HEK293 (cell line): ENCODE results near the gene CASKIN2.

Experiments used
- CTCF ChIA-PET: fragments of 350-600 bp; formaldehyde crosslinking; extraction: SDS; loops from one replicate; lab custom pipeline; 2021; ENCODE audit warnings: antibody characterized with exemption; lab: Yijun Ruan, JAX
- POLR2A ChIA-PET: fragments of 300-600 bp; formaldehyde crosslinking; extraction: SDS; loops from one replicate; lab custom pipeline; 2020; ENCODE audit warnings: antibody characterized with exemption, inconsistent platforms; lab: Yijun Ruan, JAX
- H3K27ac ChIP-seq: fragments of 200-500 bp; sonication (Bioruptor generic); 2 replicates; pipeline ENCODE4 v1.5.1; 2014; ENCODE audit warnings: low read depth, low read length, control low read depth, inconsistent platforms; ENCODE audit errors: extremely low read depth
- H3K36me3 ChIP-seq, 2 experiments: fragments of 200-500 bp in 1 of 2; sonication (Bioruptor generic) in 1 of 2; 1 replicate in 1 of 2; 2 replicates in 1 of 2; pipeline ENCODE4 v1.5.1; 2014 to 2017; ENCODE audit warnings: inconsistent platforms in 2 of 2, low read length in 2 of 2; ENCODE audit not compliant: control insufficient read depth in 2 of 2, insufficient read depth in 1 of 2
- H3K4me1 ChIP-seq: fragments of 200-500 bp; sonication (Bioruptor generic); 2 replicates; pipeline ENCODE4 v1.5.1; 2014; ENCODE audit warnings: mild to moderate bottlenecking, low read length, inconsistent platforms; ENCODE audit not compliant: control insufficient read depth, insufficient read depth
- H3K4me3 ChIP-seq: 2 replicates; pipeline ENCODE4 v1.5.1; 2011; ENCODE audit warnings: low read depth, mild to moderate bottlenecking, control low read depth, low read length, moderate library complexity
- H3K9me3 ChIP-seq: fragments of 200-500 bp; sonication (Bioruptor generic); 2 replicates; pipeline ENCODE4 v1.5.1; 2014; ENCODE audit warnings: low read depth, low read length, inconsistent platforms; ENCODE audit not compliant: control insufficient read depth, insufficient read depth
- KLF16 ChIP-seq: fragments of 450-650 bp; formaldehyde crosslinking; IDR thresholded peaks from 2 replicates; pipeline ENCODE4 v1.5.1; 2017; ENCODE audit warnings: missing biosample characterization, missing genetic modification characterization
- KLF7 ChIP-seq: fragments of 450-650 bp; formaldehyde crosslinking; IDR thresholded peaks from 2 replicates; pipeline ENCODE4 v1.5.1; 2016; ENCODE audit warnings: missing biosample characterization, missing genetic modification characterization, borderline replicate concordance
- SCRT1 ChIP-seq: fragments of 450-650 bp; formaldehyde crosslinking; IDR thresholded peaks from 2 replicates; pipeline ENCODE4 v1.5.1; 2016; ENCODE audit warnings: missing biosample characterization, missing genetic modification characterization, borderline replicate concordance
- SCRT2 ChIP-seq: fragments of 450-650 bp; formaldehyde crosslinking; IDR thresholded peaks from 2 replicates; pipeline ENCODE4 v1.5.1; 2016; ENCODE audit warnings: missing biosample characterization, missing genetic modification characterization
- YY2 ChIP-seq: fragments of 450-650 bp; formaldehyde crosslinking; IDR thresholded peaks from 2 replicates; pipeline ENCODE4 v1.5.1; 2016; ENCODE audit warnings: missing biosample characterization, missing genetic modification characterization
- ZBTB11 ChIP-seq: fragments of 450-650 bp; formaldehyde crosslinking; conservative IDR thresholded peaks from 2 replicates; pipeline ENCODE4 v1.5.1; 2016; ENCODE audit warnings: low read depth, missing biosample characterization, missing genetic modification characterization
- ZFHX2 ChIP-seq: fragments of 450-650 bp; formaldehyde crosslinking; conservative IDR thresholded peaks from 2 replicates; pipeline ENCODE4 v1.5.1; 2016; ENCODE audit warnings: missing biosample characterization, missing genetic modification characterization
- ZNF280D ChIP-seq: fragments of 450-650 bp; formaldehyde crosslinking; IDR thresholded peaks from 2 replicates; pipeline ENCODE4 v1.5.1; 2016; ENCODE audit warnings: missing biosample characterization, missing genetic modification characterization
- ZNF366 ChIP-seq: fragments of 450-650 bp; formaldehyde crosslinking; conservative IDR thresholded peaks from 2 replicates; pipeline ENCODE4 v1.5.1; 2016; ENCODE audit warnings: missing biosample characterization, missing genetic modification characterization
- ZNF600 ChIP-seq: fragments of 450-650 bp; formaldehyde crosslinking; IDR thresholded peaks from 2 replicates; pipeline ENCODE4 v1.5.1; 2016; ENCODE audit warnings: missing biosample characterization, missing genetic modification characterization
- ZNF610 ChIP-seq: fragments of 450-650 bp; formaldehyde crosslinking; IDR thresholded peaks from 2 replicates; pipeline ENCODE4 v1.5.1; 2016; ENCODE audit warnings: missing biosample characterization, missing genetic modification characterization, borderline replicate concordance
- ZNF621 ChIP-seq: fragments of 450-650 bp; formaldehyde crosslinking; IDR thresholded peaks from 2 replicates; pipeline ENCODE4 v1.5.1; 2017; ENCODE audit warnings: missing biosample characterization, missing genetic modification characterization
- TF ChIP-seq, protein P1 (sequence below): fragments of 450-650 bp; formaldehyde crosslinking; IDR thresholded peaks from 2 replicates; pipeline ENCODE4 v1.5.1; 2017; ENCODE audit warnings: missing biosample characterization, missing genetic modification characterization

Gene CASKIN2

DNA sequence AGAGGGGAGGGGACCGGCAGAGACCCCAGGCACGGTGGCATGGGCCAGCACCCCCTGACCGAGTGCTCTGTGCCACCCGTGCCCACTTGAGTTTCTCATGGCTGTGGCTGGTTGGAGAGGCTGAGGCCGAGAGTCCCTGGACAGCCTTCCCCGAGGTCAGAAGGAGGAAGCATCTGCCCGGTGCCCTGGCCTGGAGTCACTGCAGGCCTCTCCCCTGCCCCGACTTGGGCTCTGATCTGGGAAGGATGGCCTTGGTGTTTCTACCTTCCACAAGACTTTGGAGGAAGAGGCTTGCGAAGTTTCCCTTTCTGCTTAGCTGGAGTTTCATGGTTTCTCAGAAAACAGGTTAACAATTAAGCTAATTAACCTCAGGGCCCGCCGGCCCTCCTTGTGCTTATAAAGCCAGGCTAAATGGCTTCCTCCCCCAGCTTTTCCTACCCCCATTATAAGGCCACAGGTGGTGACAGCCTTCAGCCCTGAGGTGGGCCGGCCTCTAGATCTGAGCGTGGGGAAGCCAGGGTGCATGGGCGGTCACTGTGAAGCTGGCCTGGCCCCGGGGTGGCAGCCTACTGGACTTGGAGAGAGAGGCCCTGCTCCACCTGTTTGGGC lies 27.5 kb upstream of the CASKIN2 start:
- Histone ChIP-seq H3K4me3 (no peak overlapping the region), H3K27ac (0 out of 2 replicates have a peak overlapping the region, but pooled peaks have one; percentile 14), H3K9me3 (no peaks in the 10 kb centered on the region), H3K4me1 (no peaks in the 10 kb centered on the region), H3K36me3 (no peaks in the 10 kb centered on the region)
- TF ChIP-seq, protein P1, sequence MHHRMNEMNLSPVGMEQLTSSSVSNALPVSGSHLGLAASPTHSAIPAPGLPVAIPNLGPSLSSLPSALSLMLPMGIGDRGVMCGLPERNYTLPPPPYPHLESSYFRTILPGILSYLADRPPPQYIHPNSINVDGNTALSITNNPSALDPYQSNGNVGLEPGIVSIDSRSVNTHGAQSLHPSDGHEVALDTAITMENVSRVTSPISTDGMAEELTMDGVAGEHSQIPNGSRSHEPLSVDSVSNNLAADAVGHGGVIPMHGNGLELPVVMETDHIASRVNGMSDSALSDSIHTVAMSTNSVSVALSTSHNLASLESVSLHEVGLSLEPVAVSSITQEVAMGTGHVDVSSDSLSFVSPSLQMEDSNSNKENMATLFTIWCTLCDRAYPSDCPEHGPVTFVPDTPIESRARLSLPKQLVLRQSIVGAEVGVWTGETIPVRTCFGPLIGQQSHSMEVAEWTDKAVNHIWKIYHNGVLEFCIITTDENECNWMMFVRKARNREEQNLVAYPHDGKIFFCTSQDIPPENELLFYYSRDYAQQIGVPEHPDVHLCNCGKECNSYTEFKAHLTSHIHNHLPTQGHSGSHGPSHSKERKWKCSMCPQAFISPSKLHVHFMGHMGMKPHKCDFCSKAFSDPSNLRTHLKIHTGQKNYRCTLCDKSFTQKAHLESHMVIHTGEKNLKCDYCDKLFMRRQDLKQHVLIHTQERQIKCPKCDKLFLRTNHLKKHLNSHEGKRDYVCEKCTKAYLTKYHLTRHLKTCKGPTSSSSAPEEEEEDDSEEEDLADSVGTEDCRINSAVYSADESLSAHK (tag by site-specific recombination) = no peak
- TF ChIP-seq ZNF280D = no peak
- no peak for TF ChIP-seq ZNF610 (tag by site-specific recombination)
- no peak for TF ChIP-seq ZFHX2
- 0 out of 2 replicates have a peak, but pooled peaks have one; percentile 19 for TF ChIP-seq SCRT2 (tag by site-specific recombination)
- ChIA-PET POLR2A (interaction anchor here (0.6 to 1.3 kb wide), 2 partner anchors 10 to 18 kb away, joined by 5 read pairs; no protein-coding TSS in a partner anchor), CTCF (interaction anchor here (0.5 to 1.5 kb wide), 10 partner anchors 8 to 263 kb away, joined by 3 to 6 read pairs (median 4); partner anchors contain the start of gene SMIM5)

GRCh38 chr17:75542229-75542628 lies 26.9 kb upstream of the CASKIN2 start:
- ChIA-PET POLR2A (interaction anchor here (0.6 to 1.3 kb wide), 2 partner anchors 11 to 19 kb away, joined by 5 read pairs; no protein-coding TSS in a partner anchor), CTCF (interaction anchor here (0.6 to 1.5 kb wide), 6 partner anchors 9 to 271 kb away, joined by 3 to 6 read pairs (median 3); partner anchors contain the start of gene MIF4GD)
- no peak for TF ChIP-seq ZNF366 (tag by site-specific recombination)
- no peak for TF ChIP-seq ZNF621
- no peak for TF ChIP-seq KLF7
- TF ChIP-seq YY2 (tag by site-specific recombination) = no peak
- TF ChIP-seq ZNF600 (tag by site-specific recombination) = no peak
- no peak for TF ChIP-seq KLF16 (tag by site-specific recombination)
- no peak for TF ChIP-seq SCRT1 (tag by site-specific recombination)
- no peak for TF ChIP-seq ZBTB11 (tag by site-specific recombination)
- no peaks in the 10 kb centered on the region for H3K4me1 ChIP-seq
- H3K9me3 ChIP-seq = no peaks in the 10 kb centered on the region
- H3K27ac ChIP-seq = no peak overlapping the region
- no peaks in the 10 kb centered on the region; a peak in 1 of 3 replicates for H3K36me3 ChIP-seq
- H3K4me3 ChIP-seq = no peak overlapping the region
